Ecto neural progenitor cell (in vitro differentiated cells): ENCODE data around the gene NOL9.
"Not testable (repeated sequence)": the region's sequence is repeated elsewhere in the genome, so short reads cannot be mapped to it uniquely, and the experiment has no call there.

ENCODE experiments used
- DNase-seq: peaks from one replicate; pipeline ENCODE4 v3.0.0-alpha.2; 2018; ENCODE audit warnings: low spot score

Gene NOL9

DNA sequence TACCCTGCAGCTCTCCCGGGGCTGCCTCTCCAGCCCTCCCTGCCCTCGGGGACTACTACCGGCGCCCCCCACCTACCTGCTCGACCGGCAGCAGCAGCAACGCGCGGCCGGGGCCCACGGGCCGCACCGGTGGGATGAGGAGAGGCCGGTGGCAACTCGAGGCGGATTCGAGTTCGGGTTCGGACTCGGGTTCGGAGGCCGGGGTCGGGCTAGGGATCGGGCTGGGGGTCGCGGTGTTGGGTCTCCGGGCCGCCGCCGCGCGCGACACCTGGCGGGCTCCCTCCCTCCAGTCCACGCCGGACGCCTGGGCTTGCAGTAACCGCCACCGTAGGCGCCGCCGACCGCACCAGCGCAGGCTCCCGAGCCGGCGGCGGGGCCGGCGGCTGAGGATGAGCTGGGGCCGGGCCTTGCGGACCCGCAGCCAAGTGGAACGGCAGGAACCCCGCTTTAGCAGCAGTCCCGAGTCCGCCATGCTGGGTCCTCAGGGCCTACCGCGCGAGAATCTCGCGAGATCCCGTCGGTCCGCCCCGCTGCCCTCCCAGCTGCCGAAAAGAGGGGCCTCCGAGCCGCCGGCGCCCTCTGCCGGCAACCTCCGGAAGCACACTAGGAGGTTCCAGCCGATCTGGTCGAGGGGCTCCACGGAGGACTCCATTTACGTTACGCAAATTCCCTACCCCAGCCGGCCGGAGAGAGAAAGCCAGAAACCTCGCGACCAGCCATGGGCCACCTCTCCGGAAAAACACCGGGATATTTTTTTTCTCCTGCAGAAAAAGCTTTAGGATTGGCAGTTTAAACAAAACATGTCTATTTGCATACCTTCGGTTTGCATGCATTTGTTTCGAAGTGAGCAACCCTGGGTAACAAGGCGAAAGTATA, at the start of gene NOL9:
NOL9 (minus strand) TSS at position 483 of the 876 bp plus-strand sequence; CDS start at position 472, 11 bp downstream.
- DNase-seq: peak; percentile 96

DNA sequence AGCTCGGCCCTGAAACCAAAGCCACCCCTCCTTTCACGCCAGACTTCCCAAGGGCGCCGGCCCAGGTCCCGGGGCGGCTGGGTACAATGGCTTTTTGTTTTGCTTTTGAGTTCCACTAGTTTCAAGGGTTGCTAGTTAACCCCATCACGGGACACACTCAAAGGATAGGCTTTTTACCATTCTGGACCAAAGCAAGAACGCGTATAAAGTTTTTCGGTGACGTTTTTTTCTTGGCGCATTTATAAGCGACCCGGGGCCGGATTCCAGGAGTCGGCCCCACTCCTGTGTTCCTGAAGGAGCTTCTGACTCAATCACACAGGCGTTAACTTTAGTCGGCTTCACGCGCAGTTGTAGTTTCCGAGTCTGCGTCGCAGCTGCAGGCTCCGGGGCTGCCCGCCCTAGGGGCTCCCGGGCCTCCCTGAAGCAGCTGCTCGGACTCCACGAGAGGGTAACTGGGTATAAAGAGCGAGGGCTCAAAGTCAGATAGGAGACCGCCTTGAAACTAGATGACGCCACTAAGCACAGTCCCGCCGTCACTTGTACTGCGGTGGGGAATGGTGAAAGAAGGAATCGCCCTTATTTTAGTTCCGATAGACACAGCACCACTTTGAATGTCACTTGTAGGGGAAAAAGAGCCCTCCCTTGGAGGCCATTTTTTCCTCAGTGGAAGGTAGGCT, 49.1 kb upstream of the NOL9 start:
- peak; percentile 69 for DNase-seq

DNA sequence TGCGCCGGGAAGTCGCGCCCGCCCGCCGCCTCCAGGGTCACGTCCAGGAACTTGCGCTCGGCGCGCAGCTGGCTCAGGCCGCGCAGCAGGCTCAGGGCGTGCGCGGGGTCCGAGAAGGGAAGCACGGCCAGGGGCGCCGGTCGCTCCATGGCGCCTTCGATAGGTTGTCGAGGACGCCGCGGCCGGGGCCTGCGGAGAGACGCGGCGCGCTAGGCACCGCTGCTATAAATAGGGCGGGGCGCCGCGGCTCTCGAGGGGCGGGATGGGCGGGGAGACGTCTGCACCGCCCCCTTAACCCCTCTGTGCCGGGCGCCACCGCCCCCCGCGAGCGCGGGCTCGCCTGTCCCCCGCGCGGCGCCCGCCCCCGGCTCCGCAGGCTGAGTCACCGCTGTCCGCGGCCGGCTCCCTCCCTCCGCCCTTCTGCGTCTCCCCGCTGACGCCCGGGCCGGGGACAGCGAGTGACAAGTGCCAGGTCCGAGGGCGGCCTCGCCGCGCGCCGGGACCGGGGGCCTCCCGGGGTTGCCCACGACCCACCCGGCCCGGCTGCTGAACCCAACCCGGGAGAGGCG, 48.4 kb upstream of the NOL9 start, which contains the start of gene KLHL21:
KLHL21 (minus strand) TSS at position 201 of the 569 bp plus-strand sequence; CDS start at position 149, 52 bp downstream.
- peak; percentile 87 for DNase-seq

DNA sequence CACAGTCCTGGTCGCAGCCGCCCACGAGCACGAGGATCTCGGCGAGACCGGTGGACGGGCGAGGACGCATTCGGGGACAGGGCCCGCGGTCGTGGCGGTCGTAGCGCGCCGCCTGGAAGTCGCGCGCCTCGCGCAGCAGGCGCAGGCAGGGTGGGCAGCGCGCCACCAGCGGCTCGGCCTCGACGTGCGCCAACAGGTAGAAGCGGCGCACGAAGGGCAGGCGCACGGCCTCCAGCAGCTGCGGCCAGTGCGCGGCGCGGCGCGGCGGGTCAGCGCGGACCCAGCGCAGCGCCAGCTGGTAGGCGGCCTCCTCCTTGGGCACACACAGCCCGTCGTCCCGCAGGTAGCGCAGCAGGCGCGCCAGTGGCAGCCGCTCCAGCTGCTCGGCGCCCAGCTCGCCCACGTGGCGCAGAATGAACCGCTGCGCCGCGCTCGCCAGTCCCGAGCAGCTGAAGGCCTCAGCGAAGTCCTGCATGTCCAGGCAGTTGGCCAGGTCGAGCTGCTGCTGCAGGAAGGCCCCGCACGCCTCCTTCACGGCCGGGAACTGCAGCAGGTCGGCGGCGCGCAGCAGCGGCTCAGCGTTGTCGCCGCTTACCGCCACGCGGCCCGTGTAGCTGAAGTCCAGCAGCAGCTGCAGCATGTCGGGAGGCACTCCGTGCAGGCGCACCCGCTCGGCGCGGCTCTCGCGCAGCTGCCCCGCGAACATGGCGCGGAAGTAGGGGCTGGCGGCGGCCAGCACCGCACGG, 47.8 kb upstream of the NOL9 start:
- peak; percentile 70 for DNase-seq

DNA sequence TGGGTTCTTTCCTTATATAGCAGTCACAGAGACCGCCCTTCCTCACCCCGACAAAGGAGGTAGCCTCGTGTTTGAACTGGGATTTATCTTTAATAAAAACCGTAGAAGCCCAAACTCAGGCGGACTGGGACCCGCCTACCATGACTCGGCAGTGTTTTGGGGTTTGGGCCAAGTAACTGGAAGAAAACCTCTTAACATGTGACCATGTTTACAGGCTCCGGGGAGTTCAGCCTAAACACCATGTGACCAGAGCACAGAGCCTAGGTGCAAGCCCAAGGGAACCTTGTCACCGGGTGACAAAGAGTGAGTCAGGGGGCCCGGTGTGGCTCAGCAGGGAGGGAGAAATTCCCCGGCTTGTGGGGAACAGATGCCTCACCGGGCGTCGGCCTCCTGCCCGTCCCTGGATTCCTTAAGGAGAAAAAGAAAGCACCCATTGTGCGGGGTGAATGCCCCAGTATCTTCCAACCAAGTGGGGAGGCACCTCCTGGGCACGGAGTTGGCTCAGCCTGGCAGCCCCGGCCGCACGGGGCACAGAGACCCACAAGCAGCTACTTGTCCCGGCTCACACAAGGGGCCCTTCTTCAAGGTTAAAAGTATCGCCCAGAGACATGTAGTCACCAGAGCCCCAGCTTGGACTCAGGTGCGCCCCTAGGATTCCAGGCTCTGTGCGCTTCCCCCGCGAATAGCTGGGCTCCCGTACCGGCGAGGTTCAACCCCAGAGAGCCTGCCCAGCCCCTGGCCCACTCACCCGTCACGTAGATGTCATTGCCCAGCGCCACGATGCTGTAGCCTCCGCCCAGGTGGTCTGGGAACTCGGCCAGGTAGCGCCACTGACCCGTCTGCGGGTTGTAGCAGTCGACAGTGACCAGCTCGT, 47.0 kb upstream of the NOL9 start:
- peak; percentile 57 for DNase-seq

DNA sequence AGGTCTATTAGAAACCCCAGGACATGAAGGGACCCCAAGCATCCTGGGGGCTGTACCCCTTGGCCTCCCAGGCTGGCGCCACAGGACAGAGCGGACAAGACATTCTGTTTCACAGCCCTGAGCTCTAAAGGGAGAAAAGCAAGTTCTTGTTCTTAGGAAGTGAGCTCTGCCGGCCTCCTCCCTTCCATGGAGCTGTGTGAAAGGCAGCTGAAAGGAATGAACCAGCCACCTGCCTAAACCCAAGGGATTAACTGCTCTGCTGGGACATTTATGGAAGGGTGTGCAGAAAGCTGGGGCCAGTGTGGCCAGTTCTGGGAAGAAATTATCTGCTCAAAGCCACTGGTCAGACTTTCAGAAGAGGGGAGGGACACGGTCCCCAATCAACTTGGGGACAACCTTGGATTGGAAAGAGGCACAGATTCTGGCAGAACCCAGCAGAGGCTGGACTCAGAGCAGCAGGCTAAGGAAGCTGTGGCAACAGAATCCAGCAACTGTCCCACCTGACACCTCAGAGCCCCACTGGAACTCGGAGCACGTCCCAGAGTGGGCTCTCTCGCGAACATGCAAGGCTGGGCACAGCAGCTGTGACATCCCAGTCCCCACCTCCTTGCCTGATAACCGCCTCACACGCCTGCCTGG, 46.2 kb upstream of the NOL9 start:
- DNase-seq: no peak

DNA sequence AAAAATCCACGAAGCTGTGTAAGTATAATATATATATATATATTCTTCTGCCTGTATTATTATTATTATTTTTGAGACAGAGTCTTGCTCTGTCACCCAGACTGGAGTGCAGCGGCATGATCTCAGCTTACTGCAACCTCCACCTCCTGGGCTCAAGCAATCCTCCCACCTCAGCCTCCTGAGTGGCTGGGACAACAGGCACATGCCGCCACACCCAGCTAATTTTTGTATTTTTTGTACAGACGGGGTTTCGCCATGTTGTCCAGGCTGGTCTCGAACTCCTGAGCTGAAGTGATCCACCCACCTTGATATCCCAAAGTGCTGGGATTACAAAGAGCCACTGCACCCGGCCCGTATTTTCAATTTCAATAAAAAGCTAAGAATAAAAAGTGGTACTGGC, 45.7 kb upstream of the NOL9 start:
- not testable (repeated sequence) for DNase-seq

DNA sequence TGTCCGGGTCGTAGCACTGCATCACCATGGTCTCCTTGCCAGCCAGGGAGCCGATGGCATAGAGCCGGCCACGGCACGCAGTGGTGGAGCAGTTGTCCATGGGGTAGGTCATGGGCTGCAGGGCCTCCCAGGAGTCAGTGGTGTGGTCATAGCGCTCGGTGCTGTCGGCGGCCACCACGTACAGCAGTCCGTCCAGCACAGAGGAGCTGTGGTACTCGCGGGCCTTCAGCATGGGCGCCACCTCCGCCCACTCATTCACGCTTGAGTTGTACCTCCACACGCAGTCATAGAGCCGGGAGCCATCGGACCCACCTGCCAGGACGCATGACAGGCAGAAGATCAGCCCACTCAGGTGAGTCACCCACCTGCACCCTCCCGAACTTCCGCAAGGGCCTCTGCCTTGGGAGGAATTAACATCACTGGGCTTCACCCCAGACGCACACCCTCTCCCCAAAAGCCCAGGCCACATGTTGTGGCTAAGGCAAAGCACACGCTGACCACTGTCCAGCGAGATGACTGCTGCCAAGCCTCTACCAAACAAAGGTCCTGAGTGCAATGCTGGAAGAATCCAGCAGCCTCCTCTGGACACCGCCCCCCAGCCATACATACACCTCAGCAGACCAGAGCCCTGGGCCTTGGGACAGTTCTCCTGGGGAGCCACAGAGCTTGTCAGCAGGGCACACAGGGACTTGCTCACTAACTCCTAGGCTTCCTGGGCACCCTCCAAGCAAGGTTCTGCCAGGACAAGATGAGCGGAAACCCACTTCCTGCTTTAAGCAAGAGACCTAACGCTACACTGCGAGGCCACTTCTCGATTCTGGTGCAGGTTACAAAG, 45.0 kb upstream of the NOL9 start:
- no peak for DNase-seq

DNA sequence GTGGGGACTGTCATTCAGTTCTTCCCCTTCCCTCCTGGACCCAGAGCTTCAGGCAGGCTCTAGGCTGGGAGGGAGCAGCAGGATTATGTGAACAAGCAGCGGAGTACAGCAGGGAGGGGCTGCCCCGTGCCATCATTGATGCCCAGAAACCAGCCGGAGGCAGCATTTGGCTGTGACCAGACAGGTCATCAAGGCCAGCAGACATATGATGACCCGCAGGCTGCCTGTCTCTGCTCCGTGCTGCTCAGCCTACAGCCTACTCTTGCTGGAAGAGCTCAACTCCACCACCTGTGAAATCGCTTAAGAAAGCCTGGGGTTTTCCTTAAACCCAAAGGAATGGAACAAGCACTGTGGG, 43.4 kb upstream of the NOL9 start:
- DNase-seq: no peak

DNA sequence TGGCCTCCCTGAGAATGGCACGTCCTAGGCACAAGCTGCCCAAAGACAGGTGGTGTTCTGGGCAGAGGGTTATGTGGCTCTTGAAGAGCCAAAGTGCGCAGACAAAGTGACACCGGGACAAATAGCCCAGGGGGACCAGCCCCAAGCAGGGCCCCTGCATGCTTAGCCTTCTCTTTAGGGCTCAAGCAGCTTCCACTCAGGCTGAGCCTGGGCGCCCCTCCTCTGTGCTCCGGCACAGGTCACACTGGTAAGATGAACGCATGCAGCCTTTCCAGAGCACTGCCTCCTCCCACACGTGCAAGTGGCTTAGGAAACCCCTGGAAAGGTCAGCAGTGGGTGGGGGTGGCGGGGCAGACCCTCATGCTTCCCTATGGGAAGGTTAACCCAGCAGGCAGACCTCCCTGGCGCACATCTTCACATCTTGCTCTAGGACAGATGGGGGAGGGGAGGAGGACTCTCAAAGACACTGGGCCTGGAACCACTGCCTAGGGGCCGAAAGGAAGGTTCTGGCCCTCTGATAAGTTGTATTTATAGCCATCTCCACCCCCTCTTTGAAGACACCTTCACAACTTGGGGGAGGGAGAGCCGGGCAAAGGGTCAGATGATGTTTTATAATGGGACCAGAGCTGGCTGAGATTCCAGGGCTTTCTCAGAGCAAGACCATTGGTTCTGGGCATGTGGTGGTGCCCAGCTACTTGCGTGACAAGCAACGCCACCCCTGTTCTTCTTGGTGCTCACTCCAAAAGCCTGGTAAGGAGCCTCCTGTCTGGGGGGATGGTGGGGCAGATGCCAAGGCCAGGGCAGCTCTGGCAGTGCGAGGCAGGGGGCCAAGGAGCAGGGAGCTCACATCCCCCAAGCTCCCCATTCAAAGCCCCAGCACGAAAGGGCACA, 42.8 kb upstream of the NOL9 start:
- no peak for DNase-seq

DNA sequence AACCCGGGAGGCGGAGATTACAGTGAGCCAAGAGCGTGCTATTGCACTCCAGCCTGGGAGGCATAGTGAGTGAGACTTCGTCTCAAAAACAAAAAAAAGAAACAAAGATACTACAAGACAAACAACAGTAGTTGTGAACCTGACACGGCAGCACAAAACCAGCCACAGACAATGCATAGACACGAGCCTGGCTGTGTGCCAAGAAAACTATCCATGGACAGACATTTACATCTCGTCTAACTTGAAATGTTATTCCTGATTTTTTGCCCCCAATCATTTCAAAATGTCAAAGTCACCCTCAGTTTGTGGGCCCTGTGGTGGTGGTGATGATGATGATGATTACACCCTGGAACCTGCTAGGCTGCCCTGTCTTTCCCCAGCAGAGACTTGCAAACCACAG, 42.0 kb upstream of the NOL9 start:
- DNase-seq: no peak

DNA sequence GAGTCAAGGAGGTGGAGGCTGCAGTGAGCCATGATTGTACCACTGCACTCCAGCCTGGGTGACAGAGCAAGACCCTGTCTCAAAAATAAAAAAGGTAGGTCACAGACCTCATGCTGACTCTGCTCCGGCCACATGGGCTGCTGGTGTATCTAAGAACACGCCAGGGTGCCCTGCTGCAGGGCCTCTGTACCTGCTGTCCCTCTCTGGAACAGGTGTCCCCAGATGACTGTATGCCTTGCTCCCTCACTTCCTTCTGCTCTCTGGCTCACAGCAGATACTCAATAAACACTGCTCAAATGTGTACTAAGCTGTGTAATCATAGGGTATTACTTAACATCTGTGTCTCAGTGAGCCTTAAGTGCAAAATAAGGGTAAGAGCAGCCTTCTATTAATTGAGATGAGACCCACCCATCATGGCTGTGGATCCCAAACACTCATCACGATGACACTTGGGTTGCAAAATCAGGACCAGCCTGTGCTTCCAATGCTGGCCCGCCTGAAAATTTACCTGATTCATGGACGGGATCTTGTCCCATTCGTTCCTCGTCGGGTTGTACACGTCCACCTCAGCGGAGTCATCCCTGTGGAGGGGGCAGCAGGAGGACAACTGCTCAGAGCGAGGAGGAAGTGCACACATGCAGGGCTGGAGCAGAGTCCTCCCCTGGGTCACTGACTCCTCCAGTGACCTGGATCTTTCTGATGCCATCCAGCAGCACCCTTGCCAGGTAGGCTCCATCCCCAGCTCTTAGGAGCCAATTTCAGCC, 40.8 kb upstream of the NOL9 start:
- DNase-seq: no peak

DNA sequence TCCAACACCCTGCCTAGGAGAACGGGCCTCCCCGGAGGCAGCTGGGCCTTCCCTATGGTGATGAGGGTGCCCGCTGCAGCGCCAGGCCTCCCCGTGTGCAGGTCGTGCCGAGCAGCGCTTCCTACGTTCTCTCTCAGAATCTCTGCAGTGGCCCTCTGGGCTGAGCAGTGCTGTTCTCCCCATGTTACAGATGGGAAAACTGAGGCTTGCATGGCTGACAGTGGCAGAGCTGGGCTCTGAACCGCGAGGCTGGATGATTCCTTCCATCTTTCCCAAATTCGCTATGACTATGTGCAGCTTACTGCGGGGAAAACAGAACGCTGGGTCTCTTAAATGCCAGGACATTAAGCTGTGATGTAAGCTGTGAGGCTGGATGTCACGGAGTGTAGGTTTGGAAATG, 39.5 kb upstream of the NOL9 start:
- no peak for DNase-seq

DNA sequence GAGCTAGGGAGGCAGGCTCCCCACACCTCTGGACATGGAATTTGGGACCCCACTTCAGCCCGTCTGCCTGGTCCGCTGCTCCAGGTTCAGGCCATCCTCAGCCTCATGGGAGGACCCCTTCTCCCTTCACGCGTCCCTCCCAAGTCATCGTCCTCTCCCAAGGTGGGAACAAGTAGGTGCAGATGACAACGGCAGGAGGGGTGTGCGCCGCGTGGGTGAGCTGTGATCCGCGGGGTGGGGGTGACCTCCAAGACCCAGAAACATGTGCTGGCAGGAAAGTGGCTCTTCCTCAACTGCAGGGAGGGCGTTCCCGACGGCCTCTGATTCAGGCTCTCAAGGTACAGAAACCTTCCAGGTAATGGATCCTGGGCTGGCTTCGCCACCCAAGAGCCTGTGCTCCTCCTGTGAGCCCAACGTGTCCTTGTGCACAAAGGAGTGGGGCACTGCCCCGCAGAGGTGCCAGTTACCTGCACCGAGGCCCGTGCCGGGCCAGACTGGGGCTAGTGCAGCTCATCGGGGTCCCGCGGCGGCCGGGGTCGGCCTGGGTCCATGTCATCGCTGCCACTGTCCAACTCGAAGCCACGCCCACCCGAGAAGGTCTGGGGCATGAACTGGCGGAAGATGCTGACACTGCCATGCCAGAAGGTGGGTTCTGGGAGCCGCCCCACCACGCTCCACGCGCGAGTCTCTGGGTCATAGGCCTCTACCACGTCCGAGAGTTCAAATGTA, 38.7 kb upstream of the NOL9 start:
- DNase-seq: no peak

DNA sequence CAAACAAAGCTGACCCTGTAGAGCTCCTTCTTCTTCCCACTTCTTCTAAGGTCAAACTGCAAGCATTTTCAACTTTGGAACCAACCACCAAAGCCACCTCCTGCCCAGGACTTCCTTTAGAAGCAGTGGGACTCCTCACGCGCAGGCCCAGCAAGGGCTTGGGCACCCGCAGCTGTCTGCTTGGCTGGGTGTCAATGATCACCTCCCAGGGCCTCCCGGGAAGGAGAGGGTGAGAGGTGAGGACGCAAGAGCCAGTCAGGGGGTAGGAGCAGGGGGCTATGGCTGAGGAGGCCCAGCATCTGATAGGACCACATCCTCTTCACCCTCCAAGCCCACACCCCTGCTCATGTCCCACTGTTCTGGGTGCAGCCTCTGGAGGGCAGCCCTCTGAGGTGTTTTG, 38.1 kb upstream of the NOL9 start:
- DNase-seq: no peak

DNA sequence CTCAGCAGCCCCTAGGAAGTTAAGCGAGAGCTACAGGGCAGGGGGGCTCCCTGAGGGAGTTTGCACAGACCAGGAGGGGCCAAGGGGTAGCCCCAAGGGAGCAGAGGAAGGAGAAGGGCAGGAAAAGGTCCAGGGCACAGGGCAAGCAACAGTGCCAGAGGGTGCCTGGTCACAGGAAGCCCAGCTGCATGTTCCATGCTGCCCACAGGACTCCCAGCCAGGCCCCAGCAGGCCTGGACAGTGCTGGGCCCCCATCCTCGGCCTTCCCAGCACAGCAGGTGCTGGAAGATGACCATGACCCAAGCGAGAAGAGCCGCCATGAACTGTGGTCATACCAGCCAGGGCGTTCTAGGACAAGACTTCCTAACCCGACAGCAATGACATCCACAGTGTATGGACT, 37.3 kb upstream of the NOL9 start:
- DNase-seq: no peak

DNA sequence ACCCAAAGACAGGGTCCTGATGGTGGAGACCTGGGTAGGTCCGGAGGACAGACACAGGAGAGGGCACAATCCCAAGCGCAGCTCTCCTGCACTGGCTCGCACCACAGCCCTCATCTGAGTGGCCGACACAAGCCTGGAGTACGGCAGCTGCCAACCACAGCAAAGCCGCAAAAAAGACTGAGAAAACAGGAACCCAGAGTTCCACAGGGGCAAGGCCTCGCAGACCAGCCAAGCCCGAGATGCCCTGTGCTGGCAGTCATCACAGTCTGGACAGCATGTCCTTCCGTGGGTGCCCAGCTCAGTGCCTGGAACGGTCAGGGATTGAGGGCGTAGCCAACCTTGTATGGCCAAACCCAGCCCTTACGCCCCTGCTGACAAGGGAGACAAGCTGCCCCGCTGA, 36.9 kb upstream of the NOL9 start:
- DNase-seq: no peak
